Smooth muscle cell (in vitro differentiated cells): ENCODE results near the gene SPIB. TPM values are rescaled to one million over a fixed set of nuclear protein-coding genes. Genes with fewer than 3 reads are reported as not detected.

ENCODE experiments used
- DNase-seq: peaks from one replicate; lab custom pipeline; 2025; ENCODE audit not compliant: unreplicated experiment; lab: John Stamatoyannopoulos, UW
- H2AFZ ChIP-seq: fragments of 200-600 bp; sonication (generic); 2 replicates; pipeline ENCODE4 v1.6.0; 2016; ENCODE audit warnings: antibody characterized with exemption, low read depth, mild to moderate bottlenecking
- H3F3A ChIP-seq: fragments of 200-600 bp; sonication (generic); 2 replicates; pipeline ENCODE4 v1.6.0; 2017; ENCODE audit warnings: antibody characterized with exemption, low read depth
- H3K27ac ChIP-seq: fragments of 200-600 bp; sonication (generic); 2 replicates; pipeline ENCODE4 v1.5.1; 2016; ENCODE audit warnings: low read depth, mild to moderate bottlenecking
- H3K27me3 ChIP-seq: fragments of 200-600 bp; sonication (generic); 2 replicates; pipeline ENCODE4 v1.6.1; 2016; ENCODE audit warnings: low read depth, mild to moderate bottlenecking
- H3K36me3 ChIP-seq: fragments of 200-600 bp; sonication (generic); 2 replicates; pipeline ENCODE4 v1.5.1; 2016; ENCODE audit warnings: low read depth
- H3K4me1 ChIP-seq: fragments of 200-600 bp; sonication (generic); 2 replicates; pipeline ENCODE4 v1.5.1; 2016; ENCODE audit warnings: low read depth
- H3K4me2 ChIP-seq: fragments of 200-600 bp; sonication (generic); 2 replicates; pipeline ENCODE4 v1.6.0; 2016; ENCODE audit warnings: mild to moderate bottlenecking
- H3K4me3 ChIP-seq: fragments of 200-600 bp; sonication (generic); 2 replicates; pipeline ENCODE4 v1.5.1; 2016; ENCODE audit warnings: mild to moderate bottlenecking
- H3K79me2 ChIP-seq: fragments of 200-600 bp; sonication (generic); 2 replicates; pipeline ENCODE4 v1.6.0; 2016; ENCODE audit warnings: low read depth, mild to moderate bottlenecking
- H3K9ac ChIP-seq: fragments of 200-600 bp; sonication (generic); 2 replicates; pipeline ENCODE4 v1.6.0; 2016; ENCODE audit warnings: low read depth
- H3K9me3 ChIP-seq: fragments of 200-600 bp; sonication (generic); replicated peaks from 2 replicates; pipeline ENCODE4 v1.5.1; 2016; ENCODE audit warnings: low read depth
- H4K20me1 ChIP-seq: fragments of 200-600 bp; sonication (generic); 2 replicates; pipeline ENCODE4 v1.6.0; 2016; ENCODE audit warnings: low read depth
- WGBS: methylation state at CpG from one replicate; pipeline ENCODE4 v1.1.7; 2016; ENCODE audit warnings: low lambda C conversion rate; 5-methylcytosine and 5-hydroxymethylcytosine counted together
- polyA plus RNA-seq: library from polyadenylated mRNA; unstranded; fragments of >200 nt; fragmentation: Nextera tagmentation; extraction: Ambion mirVana; gene quantifications from 2 replicates; pipeline ENCODE4 v1.2.1, GENCODE V29; 2016
- total RNA-seq: library from RNA; depleted of rRNA; stranded (reverse); fragments of >200 nt; gene quantifications from 2 replicates; pipeline ENCODE4 v1.2.3, GENCODE V29; 2014
- TF ChIP-seq, protein P1 (sequence below): fragments of 200-600 bp; sonication (generic); IDR thresholded peaks from 2 replicates; pipeline ENCODE4 v1.5.1; 2017; ENCODE audit warnings: borderline replicate concordance, mild to moderate bottlenecking, antibody characterized with exemption; ENCODE audit not compliant: insufficient read depth, poor library complexity, severe bottlenecking

The SPIB gene
- total and polyA plus RNA-seq, 2 experiments from 2014 or later: not detected

DNA sequence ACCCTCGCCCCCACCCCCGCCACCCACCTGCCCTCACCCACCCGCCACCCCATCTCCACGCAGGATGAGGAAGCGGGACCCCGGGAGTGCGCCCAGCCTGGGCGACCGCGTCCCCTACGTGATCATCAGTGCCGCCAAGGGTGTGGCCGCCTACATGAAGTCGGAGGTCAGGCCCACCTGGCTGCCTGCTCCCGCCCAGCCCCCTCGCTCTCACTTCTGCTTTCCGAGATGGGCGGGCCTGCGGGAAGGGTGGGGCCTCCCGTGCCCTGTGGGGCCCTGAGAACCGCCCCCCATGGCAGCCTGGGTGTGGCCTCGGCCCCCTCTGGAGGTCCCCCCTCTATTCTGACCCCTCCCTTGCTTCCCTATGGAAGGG is 3.1 kb upstream of the SPIB start:
- Histone ChIP-seq H4K20me1 (no peaks in the 10 kb centered on the region), H3K9ac (no peak overlapping the region), H3K4me2 (no peak overlapping the region), H3K27me3 (peaks cover 28% of the 10 kb centered on the region), H3K79me2 (no peaks in the 10 kb centered on the region), H3K9me3 (no peaks in the 10 kb centered on the region), H2AFZ (no peak overlapping the region), H3K4me1 (peaks cover 7% of the 10 kb centered on the region), H3F3A (no peaks in the 10 kb centered on the region), H3K4me3 (no peak overlapping the region), H3K27ac (no peak overlapping the region), H3K36me3 (no peaks in the 10 kb centered on the region)
- TF ChIP-seq, protein P1, sequence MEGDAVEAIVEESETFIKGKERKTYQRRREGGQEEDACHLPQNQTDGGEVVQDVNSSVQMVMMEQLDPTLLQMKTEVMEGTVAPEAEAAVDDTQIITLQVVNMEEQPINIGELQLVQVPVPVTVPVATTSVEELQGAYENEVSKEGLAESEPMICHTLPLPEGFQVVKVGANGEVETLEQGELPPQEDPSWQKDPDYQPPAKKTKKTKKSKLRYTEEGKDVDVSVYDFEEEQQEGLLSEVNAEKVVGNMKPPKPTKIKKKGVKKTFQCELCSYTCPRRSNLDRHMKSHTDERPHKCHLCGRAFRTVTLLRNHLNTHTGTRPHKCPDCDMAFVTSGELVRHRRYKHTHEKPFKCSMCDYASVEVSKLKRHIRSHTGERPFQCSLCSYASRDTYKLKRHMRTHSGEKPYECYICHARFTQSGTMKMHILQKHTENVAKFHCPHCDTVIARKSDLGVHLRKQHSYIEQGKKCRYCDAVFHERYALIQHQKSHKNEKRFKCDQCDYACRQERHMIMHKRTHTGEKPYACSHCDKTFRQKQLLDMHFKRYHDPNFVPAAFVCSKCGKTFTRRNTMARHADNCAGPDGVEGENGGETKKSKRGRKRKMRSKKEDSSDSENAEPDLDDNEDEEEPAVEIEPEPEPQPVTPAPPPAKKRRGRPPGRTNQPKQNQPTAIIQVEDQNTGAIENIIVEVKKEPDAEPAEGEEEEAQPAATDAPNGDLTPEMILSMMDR: no peak
- no peak for DNase-seq
- 96% methylated on average over 10 of the region's 22 CpGs for WGBS

DNA sequence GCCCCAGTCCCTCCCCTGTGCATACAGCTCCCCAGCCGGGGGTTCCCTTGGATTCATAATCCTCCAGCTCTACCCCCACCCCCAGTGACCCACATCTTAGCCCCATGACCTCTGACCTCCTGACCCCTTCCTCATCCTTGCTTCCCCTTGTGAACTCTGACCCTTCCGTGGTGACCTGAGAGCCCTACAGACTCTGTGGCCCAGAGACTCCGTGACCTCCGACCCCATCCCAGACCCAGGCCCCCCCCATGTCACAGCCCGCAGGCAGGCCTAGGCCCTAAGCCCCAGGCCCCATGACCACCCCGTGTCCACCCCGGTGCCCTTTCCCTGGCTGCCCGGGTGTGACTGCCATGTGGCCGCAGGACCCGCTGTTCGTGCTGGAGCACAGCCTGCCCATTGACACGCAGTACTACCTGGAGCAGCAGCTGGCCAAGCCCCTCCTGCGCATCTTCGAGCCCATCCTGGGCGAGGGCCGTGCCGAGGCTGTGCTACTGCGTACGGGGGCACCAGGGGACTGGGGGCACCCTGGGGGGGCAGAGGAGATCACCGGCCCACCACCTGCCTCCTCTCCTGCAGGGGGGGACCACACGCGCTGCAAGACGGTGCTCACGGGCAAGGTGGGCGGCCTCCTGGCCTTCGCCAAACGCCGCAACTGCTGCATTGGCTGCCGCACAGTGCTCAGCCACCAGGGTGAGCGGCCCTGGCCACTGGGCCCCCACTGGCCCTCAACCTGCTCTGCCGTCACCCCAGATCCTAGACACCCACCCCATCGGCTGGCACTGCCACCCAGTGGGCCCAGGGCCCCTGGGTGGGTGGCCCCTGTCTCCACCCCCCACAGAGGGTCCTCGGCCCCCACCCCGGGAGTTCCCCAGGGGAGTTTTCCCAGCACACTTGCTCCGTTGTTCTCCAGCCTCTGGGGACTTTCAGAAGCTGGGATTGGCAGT is 2.4 kb upstream of the SPIB start:
- TF ChIP-seq, protein P1: no peak

DNA sequence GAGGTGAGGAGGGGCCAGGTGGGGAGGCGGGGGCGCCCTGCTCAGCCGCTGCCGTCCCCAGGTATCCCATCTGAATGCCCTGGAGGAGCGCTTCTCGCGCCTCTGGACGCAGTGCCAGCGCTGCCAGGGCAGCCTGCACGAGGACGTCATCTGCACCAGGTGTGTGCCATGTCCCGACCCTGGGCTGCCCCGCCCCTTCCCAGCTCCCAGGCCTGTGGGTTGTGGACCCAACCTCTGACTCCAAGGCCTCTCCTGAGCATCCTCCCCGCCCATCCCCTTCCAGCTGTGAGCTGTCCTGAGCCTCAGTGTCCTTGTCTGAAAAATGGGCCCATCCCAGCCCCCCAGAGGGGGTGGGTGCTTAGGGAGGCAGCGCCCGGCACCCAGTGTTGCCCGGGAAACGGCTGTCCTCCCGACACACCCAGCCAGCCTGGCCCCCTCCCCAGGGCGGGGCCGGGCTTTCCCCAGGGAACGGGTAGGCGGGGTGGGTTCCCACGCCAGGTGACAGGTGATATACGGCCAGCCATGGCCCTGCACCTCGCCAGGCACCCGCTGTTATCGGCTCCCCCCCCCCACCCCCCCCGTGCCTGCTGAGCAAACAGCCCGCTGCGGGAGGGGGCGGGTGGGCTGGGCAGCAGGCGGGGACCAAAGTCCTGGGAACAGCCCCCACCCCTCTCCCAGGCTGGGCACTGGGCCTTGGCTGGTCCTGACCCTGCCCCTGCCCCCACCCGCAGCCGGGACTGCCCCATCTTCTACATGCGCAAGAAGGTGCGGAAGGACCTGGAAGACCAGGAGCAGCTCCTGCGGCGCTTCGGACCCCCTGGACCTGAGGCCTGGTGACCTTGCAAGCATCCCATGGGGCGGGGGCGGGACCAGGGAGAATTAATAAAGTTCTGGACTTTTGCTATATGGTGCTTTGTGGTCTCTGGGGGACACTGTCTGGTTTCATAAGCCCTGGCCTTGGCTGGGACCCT is 1.3 kb upstream of the SPIB start:
- no peak for DNase-seq
- H3K4me3 ChIP-seq: no peak overlapping the region
- no peak overlapping the region for H3K27ac ChIP-seq
- no peak overlapping the region for H2AFZ ChIP-seq
- H3K4me1 ChIP-seq: peaks cover 7% of the 10 kb centered on the region
- H3K27me3 ChIP-seq: peaks cover 28% of the 10 kb centered on the region
- no peaks in the 10 kb centered on the region for H3F3A ChIP-seq
- WGBS: 84% methylated on average over 22 of the region's 42 CpGs
- TF ChIP-seq, protein P1: no peak
- no peak overlapping the region for H3K4me2 ChIP-seq
- H3K79me2 ChIP-seq: no peaks in the 10 kb centered on the region
- H3K36me3 ChIP-seq: no peaks in the 10 kb centered on the region
- no peaks in the 10 kb centered on the region for H4K20me1 ChIP-seq
- H3K9ac ChIP-seq: no peak overlapping the region
- no peaks in the 10 kb centered on the region for H3K9me3 ChIP-seq

More for the DNA sequence above, 2.4 kb upstream of the SPIB start:
- Histone ChIP-seq H3K9me3 (no peaks in the 10 kb centered on the region), H3F3A (no peaks in the 10 kb centered on the region), H2AFZ (no peak overlapping the region), H3K36me3 (no peaks in the 10 kb centered on the region), H3K4me3 (no peak overlapping the region), H3K79me2 (no peaks in the 10 kb centered on the region), H3K9ac (no peak overlapping the region), H3K4me2 (no peak overlapping the region), H3K27me3 (peaks cover 28% of the 10 kb centered on the region), H4K20me1 (no peaks in the 10 kb centered on the region), H3K27ac (no peak overlapping the region), H3K4me1 (peaks cover 7% of the 10 kb centered on the region)
- DNase-seq: no peak
- 97% methylated on average over 27 of the region's 35 CpGs for WGBS
